ENCODE measurements around the gene TNFRSF1B. TPM values are rescaled to one million over a fixed set of nuclear protein-coding genes. Genes with fewer than 3 reads are reported as not detected.
A peak's percentile ranks its signal among the peaks of the same experiment; 100 is the strongest.

TNFRSF1B gene
- total RNA-seq, 1 experiment from 2014 or later: 0.61 TPM

- peak; percentile 63 for DNase-seq (ENCODE audit: low read depth, low spot score)
- intact Hi-C loops (cut with micrococcal nuclease): no loop called here
- RAD21 ChIA-PET (ENCODE audit: low non-redundant PET in 1 of 2, low total read pairs in 2 of 2, uncharacterized antibody in 2 of 2, unreplicated experiment in 2 of 2): no interaction called here
- no peak for TF ChIP-seq POLR2A (IDR thresholded peaks at IDR 0.05; ENCODE audit: borderline replicate concordance, extremely low read depth, insufficient read depth, insufficient read length)
- TF ChIP-seq TCF7L2 (IDR thresholded peaks at IDR 0.05; ENCODE audit: borderline replicate concordance, extremely low read depth, insufficient read depth, insufficient read length): peak; percentile 98
- H3K79me2 ChIP-seq (ENCODE audit: insufficient read depth, low read length): no peaks in the 10 kb centered on the region
- H3K27me3 ChIP-seq (ENCODE audit: insufficient read depth, low read length): no peaks in the 10 kb centered on the region
- H3K4me3 ChIP-seq (replicated peaks in 1 of 2; ENCODE audit: low read depth in 1 of 2, low read length in 2 of 2): peak overlapping the region; percentile 0 to 44; a peak in 2 of 4 replicates
- H3K4me2 ChIP-seq (ENCODE audit: low read length): peak overlapping the region; percentile 85
- peak overlapping the region; percentile 12; the same call in 1 of the 2 replicates for H3K9ac ChIP-seq (ENCODE audit: low read length)
- H3K9me3 ChIP-seq (ENCODE audit: control insufficient read depth in 1 of 2, insufficient read depth in 1 of 2, low read depth in 1 of 2, low read length in 2 of 2): no peaks in the 10 kb centered on the region
- CTCF ChIA-PET: interaction anchor here (0.6 to 2.4 kb wide), 2 partner anchors 20 to 54 kb away, joined by 3 to 13 read pairs; no protein-coding TSS in a partner anchor
- POLR2A ChIA-PET: interaction anchor here (2.2 kb wide), 1 partner anchor 19 kb away, joined by 7 read pairs; no protein-coding TSS in a partner anchor
- H3K4me1 ChIP-seq (ENCODE audit: control insufficient read depth in 1 of 2, insufficient read depth in 2 of 2, low read length in 2 of 2): peaks cover 24 to 31% of the 10 kb centered on the region in 2 experiments
- no peaks in the 10 kb centered on the region for H3K9me2 ChIP-seq (ENCODE audit: insufficient read depth)
- no TSS peak for BruUV-seq (replicated peaks)
- peak; percentile 81 for ATAC-seq
- no peak overlapping the region for H3K27ac ChIP-seq (ENCODE audit: low read depth, low read length)
- H4K20me1 ChIP-seq (ENCODE audit: insufficient read depth): no peaks in the 10 kb centered on the region
- peak overlapping the region; percentile 98 for H2AFZ ChIP-seq (ENCODE audit: low read depth, low read length, poor library complexity, severe bottlenecking)
- no peaks in the 10 kb centered on the region for H3K36me3 ChIP-seq (ENCODE audit: control insufficient read depth in 1 of 2, insufficient read depth in 2 of 2, low read length in 2 of 2)
Measured at GRCh38 chr1:12179111-12179519, 12.3 kb downstream of the TNFRSF1B start.

GRCh38 chr1:12179676-12180075 is 12.9 kb downstream of the TNFRSF1B start:
- BruUV-seq (replicated peaks): no TSS peak
- Histone ChIP-seq H3K9me3 (ENCODE audit: control insufficient read depth in 1 of 2, insufficient read depth in 1 of 2, low read depth in 1 of 2, low read length in 2 of 2) (no peaks in the 10 kb centered on the region), H3K79me2 (ENCODE audit: insufficient read depth, low read length) (no peaks in the 10 kb centered on the region), H3K4me2 (ENCODE audit: low read length) (peak overlapping the region; percentile 85), H3K4me3 (replicated peaks in 1 of 2; ENCODE audit: low read depth in 1 of 2, low read length in 2 of 2) (no peak overlapping the region), H3K4me1 (ENCODE audit: control insufficient read depth in 1 of 2, insufficient read depth in 2 of 2, low read length in 2 of 2) (peaks cover 24 to 35% of the 10 kb centered on the region in 2 experiments), H3K36me3 (ENCODE audit: control insufficient read depth in 1 of 2, insufficient read depth in 2 of 2, low read length in 2 of 2) (no peaks in the 10 kb centered on the region), H3K9me2 (ENCODE audit: insufficient read depth) (no peaks in the 10 kb centered on the region), H4K20me1 (ENCODE audit: insufficient read depth) (no peaks in the 10 kb centered on the region), H3K27me3 (ENCODE audit: insufficient read depth, low read length) (no peaks in the 10 kb centered on the region), H3K9ac (ENCODE audit: low read length) (no peak overlapping the region), H3K27ac (ENCODE audit: low read depth, low read length) (no peak overlapping the region), H2AFZ (ENCODE audit: low read depth, low read length, poor library complexity, severe bottlenecking) (no peak overlapping the region)
- DNase-seq (ENCODE audit: low read depth, low spot score) (no peak), ATAC-seq (no peak)
- intact Hi-C loops (cut with micrococcal nuclease): no loop called here
- POLR2A ChIA-PET: no interaction called here
- RAD21 ChIA-PET (ENCODE audit: low non-redundant PET in 1 of 2, low total read pairs in 2 of 2, uncharacterized antibody in 2 of 2, unreplicated experiment in 2 of 2): no interaction called here
- CTCF ChIA-PET: interaction anchor here (0.6 kb wide), 1 partner anchor 19 kb away, joined by 3 read pairs; no protein-coding TSS in a partner anchor
- TF ChIP-seq SRF (IDR thresholded peaks at IDR 0.05; ENCODE audit: low read depth) (no peak), FOSL1 (IDR thresholded peaks at IDR 0.05; ENCODE audit: low read depth) (no peak), POLR2A (IDR thresholded peaks at IDR 0.05; ENCODE audit: borderline replicate concordance, extremely low read depth, insufficient read depth, insufficient read length) (no peak), POLR2AphosphoS5 (IDR thresholded peaks at IDR 0.05; ENCODE audit: low read depth, low read length) (no peak), ZFX (IDR thresholded peaks at IDR 0.05) (no peak), ATF3 (IDR thresholded peaks at IDR 0.05) (no peak), JUND (IDR thresholded peaks at IDR 0.05) (no peak), ZBTB33 (IDR thresholded peaks at IDR 0.05; ENCODE audit: extremely low read depth, insufficient replicate concordance, low read length) (no peak), EZH2phosphoT487 (IDR thresholded peaks at IDR 0.05; ENCODE audit: borderline replicate concordance) (no peak), YY1 (IDR thresholded peaks at IDR 0.05; ENCODE audit: extremely low read depth, insufficient replicate concordance, low read depth, low read length) (no peak), SIN3A (IDR thresholded peaks at IDR 0.05; ENCODE audit: low read depth) (no peak), ELF1 (IDR thresholded peaks at IDR 0.05; ENCODE audit: borderline replicate concordance, low read depth) (no peak), SP1 (IDR thresholded peaks at IDR 0.05; ENCODE audit: low read depth) (no peak), CTCF (IDR thresholded peaks at IDR 0.05 in 2 of 3, conservative IDR thresholded peaks at IDR 0.05 in 1 of 3; ENCODE audit: borderline replicate concordance in 1 of 3, insufficient read depth in 1 of 3, low read depth in 2 of 3, low read length in 2 of 3) (no peak)
